MCF 10A (cell line): ENCODE data around the gene HLA-E. TPM values are rescaled to one million over a fixed set of nuclear protein-coding genes. Genes with fewer than 3 reads are reported as not detected.
A peak's percentile ranks its signal among the peaks of the same experiment; 100 is the strongest.
"Not testable (repeated sequence)": the region's sequence is repeated elsewhere in the genome, so short reads cannot be mapped to it uniquely, and the experiment has no call there.

Experiments used
- BruUV-seq: library from RNA; stranded (reverse); fragments of 400-500 nt; replicated peaks from 2 replicates; lab custom pipeline; 2021; lab: Mats Ljungman, UMichigan
- CTCF ChIA-PET: fragments of 300-600 bp; sonication (Branson Sonifier 250); formaldehyde crosslinking; extraction: SDS; loops from one replicate; lab custom pipeline; 2021; ENCODE audit warnings: antibody characterized with exemption, inconsistent platforms; lab: Yijun Ruan, JAX
- POLR2A ChIA-PET: fragments of 300-600, 350-650 bp; sonication (Branson Sonifier 250); formaldehyde crosslinking; extraction: SDS; loops from one replicate; lab custom pipeline; 2020; ENCODE audit warnings: antibody characterized with exemption, inconsistent platforms; lab: Yijun Ruan, JAX
- DNase-seq: peaks from one replicate; pipeline ENCODE4 v3.0.0-alpha.2; 2018; ENCODE audit not compliant: unreplicated experiment
- H3K27ac Mint-ChIP-seq: one replicate; pipeline ENCODE4 v1.8.0; 2022; ENCODE audit warnings: mild to moderate bottlenecking, low read depth, mixed read lengths; ENCODE audit not compliant: unreplicated experiment
- H3K27me3 Mint-ChIP-seq: one replicate; pipeline ENCODE4 v1.8.0; 2022; ENCODE audit warnings: mixed read lengths; ENCODE audit not compliant: insufficient read depth, unreplicated experiment
- H3K36me3 Mint-ChIP-seq: one replicate; pipeline ENCODE4 v1.8.0; 2022; ENCODE audit warnings: mild to moderate bottlenecking, moderate library complexity, mixed read lengths; ENCODE audit not compliant: insufficient read depth, unreplicated experiment
- H3K4me1 Mint-ChIP-seq: one replicate; pipeline ENCODE4 v1.8.0; 2022; ENCODE audit warnings: mixed read lengths; ENCODE audit not compliant: insufficient read depth, unreplicated experiment
- H3K4me3 Mint-ChIP-seq: one replicate; pipeline ENCODE4 v1.8.0; 2022; ENCODE audit warnings: mild to moderate bottlenecking, moderate library complexity, mixed read lengths; ENCODE audit not compliant: unreplicated experiment
- H3K9me3 Mint-ChIP-seq: one replicate; pipeline ENCODE4 v1.8.0; 2022; ENCODE audit warnings: mixed read lengths; ENCODE audit not compliant: unreplicated experiment
- CTCF ChIP-seq: fragments of 200-600 bp; IDR thresholded peaks from one replicate; pipeline ENCODE4 v1.8.0; 2022; ENCODE audit warnings: antibody characterized with exemption, mild to moderate bottlenecking; ENCODE audit not compliant: unreplicated experiment
- intact Hi-C: fragments of 100-400 bp; cut with micrococcal nuclease; formaldehyde crosslinking; loops from 2 replicates; pipeline ENCODE4 v1.14.1; 2022
- total RNA-seq: library from RNA; stranded (reverse); gene quantifications from 2 replicates; pipeline ENCODE4 v1.2.3, GENCODE V29; 2022

HLA-E gene
- total RNA-seq, 1 experiment from 2014 or later, result 83.6 TPM

DNA sequence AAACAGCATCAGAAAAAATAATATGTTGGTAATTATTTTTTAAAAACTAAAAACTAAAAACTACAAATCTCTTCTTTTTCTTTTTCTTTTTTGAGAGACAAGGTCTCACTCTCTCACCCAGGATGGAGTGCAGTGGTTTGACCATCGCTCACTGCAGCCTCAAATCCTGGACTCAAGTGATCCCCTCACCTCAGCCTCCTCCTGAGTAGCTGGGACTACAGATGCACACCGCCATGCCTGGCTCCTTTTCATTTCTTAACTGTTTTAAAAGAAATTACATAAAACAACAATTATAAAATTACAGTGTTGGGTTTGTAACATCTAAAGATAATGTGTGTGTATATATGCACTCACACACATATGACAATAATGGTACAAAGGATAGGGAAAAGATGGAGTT, 24.1 kb downstream of the HLA-E start:
- BruUV-seq, result no TSS peak
- Mint-ChIP-seq H3K27me3 (no peaks in the 10 kb centered on the region), H3K4me1 (no peaks in the 10 kb centered on the region), H3K4me3 (no peak overlapping the region), H3K9me3 (no peaks in the 10 kb centered on the region), H3K36me3 (no peaks in the 10 kb centered on the region), H3K27ac (no peak overlapping the region)
- TF ChIP-seq CTCF, result no peak
- ChIA-PET CTCF (interaction anchor here (1.0 to 2.3 kb wide), 3 partner anchors 19 to 28 kb away, joined by 6 to 9 read pairs (median 6); no protein-coding TSS in a partner anchor), POLR2A (interaction anchor here (0.8 to 0.9 kb wide), 2 partner anchors 11 to 16 kb away, joined by 3 read pairs; no protein-coding TSS in a partner anchor)
- intact Hi-C loops, result no loop called here
- no peak for DNase-seq

DNA sequence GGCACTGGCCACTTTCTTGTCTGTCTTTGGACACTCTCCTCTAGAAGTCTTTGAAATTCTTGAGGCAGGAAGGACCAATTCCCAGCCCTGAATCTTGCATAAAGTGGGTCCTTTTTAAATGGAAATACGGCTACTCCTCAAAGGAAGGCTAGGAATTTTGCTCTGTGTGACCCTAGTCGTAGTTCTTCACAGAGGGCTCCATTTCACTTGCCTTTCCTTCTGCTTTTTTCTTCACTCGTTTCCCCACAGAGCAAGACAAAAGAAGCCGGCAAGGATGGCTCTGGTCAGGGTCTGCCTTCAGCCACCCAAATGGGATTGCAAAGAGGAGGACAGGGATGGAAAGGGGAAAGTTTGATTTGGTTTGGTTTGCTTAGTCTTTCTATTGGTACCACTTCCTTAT, 25.8 kb downstream of the HLA-E start:
- ChIA-PET CTCF (interaction anchor here (2.3 kb wide), 1 partner anchor 17 kb away, joined by 9 read pairs; no protein-coding TSS in a partner anchor), POLR2A (interaction anchor here (3.6 kb wide), 1 partner anchor 13 kb away, joined by 19 read pairs; no protein-coding TSS in a partner anchor)
- no peak for TF ChIP-seq CTCF
- H3K27ac Mint-ChIP-seq, result no peak overlapping the region
- H3K9me3 Mint-ChIP-seq, result no peaks in the 10 kb centered on the region
- no peak for DNase-seq
- no peaks in the 10 kb centered on the region for H3K4me1 Mint-ChIP-seq
- intact Hi-C loops, result no loop called here
- no peaks in the 10 kb centered on the region for H3K27me3 Mint-ChIP-seq
- H3K4me3 Mint-ChIP-seq, result no peak overlapping the region
- BruUV-seq, result no TSS peak
- no peaks in the 10 kb centered on the region for H3K36me3 Mint-ChIP-seq

- BruUV-seq, result TSS peak; percentile 95
- intact Hi-C loops, result loop anchor here (2.0 kb wide), 1 partner anchor 19 kb away; no protein-coding TSS in a partner anchor
- POLR2A ChIA-PET, result interaction anchor here (0.6 to 3.6 kb wide), 16 partner anchors 12 to 390 kb away, joined by 3 to 19 read pairs (median 4); partner anchors contain the start of gene MRPS18B
These were observed 26.8 kb downstream of the HLA-E start for GRCh38 chr6:30515944-30516753.

DNA sequence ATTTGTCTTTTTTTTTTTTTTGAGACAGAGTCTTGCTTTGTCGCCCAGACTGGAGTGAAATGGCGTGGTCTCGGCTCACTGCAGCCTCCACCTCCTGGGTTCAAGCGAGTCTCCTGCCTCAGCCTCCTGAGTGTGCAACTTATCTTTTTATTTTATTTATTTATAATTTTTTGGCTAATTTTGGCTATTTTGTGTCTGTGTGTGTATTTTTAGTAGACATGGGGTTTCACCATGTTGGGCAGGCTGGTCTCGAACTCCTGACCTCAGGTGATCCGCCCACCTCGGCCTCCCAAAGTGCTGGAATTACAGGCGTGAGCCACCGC, 27.4 kb downstream of the HLA-E start:
- H3K27me3 Mint-ChIP-seq, DNase-seq, H3K36me3 Mint-ChIP-seq, H3K9me3 Mint-ChIP-seq, H3K4me1 Mint-ChIP-seq, BruUV-seq: not testable (repeated sequence)
- H3K27ac Mint-ChIP-seq, result peak overlapping the region; percentile 98
- CTCF ChIA-PET, result interaction anchor here (1.2 to 2.6 kb wide), 2 partner anchors 15 to 25 kb away, joined by 4 to 7 read pairs; no protein-coding TSS in a partner anchor
- H3K4me3 Mint-ChIP-seq, result peak overlapping the region; percentile 75
- POLR2A ChIA-PET, result interaction anchor here (0.6 to 3.6 kb wide), 16 partner anchors 11 to 389 kb away, joined by 3 to 19 read pairs (median 4); partner anchors contain the start of gene MRPS18B
- intact Hi-C loops, result loop anchor here (2.0 kb wide), 1 partner anchor 20 kb away; no protein-coding TSS in a partner anchor

More at GRCh38 chr6:30515944-30516753, 26.8 kb downstream of the HLA-E start:
- H3K9me3 Mint-ChIP-seq, result no peaks in the 10 kb centered on the region
- DNase-seq, result peak; percentile 95
- H3K36me3 Mint-ChIP-seq, result no peaks in the 10 kb centered on the region
- CTCF ChIA-PET, result interaction anchor here (1.2 to 2.6 kb wide), 3 partner anchors 16 to 25 kb away, joined by 4 to 9 read pairs (median 7); no protein-coding TSS in a partner anchor
- H3K27me3 Mint-ChIP-seq, result no peaks in the 10 kb centered on the region
- no peak for TF ChIP-seq CTCF
- peak overlapping the region; percentile 75 for H3K4me3 Mint-ChIP-seq
- H3K4me1 Mint-ChIP-seq, result peaks cover 5% of the 10 kb centered on the region
- H3K27ac Mint-ChIP-seq, result peak overlapping the region; percentile 98

- H3K9me3 Mint-ChIP-seq, DNase-seq, H3K27me3 Mint-ChIP-seq, H3K36me3 Mint-ChIP-seq, H3K4me3 Mint-ChIP-seq, H3K27ac Mint-ChIP-seq, BruUV-seq: not testable (repeated sequence)
- intact Hi-C loops, result loop anchor here (2.0 kb wide), 1 partner anchor 21 kb away; no protein-coding TSS in a partner anchor
- ChIA-PET CTCF (interaction anchor here (0.7 to 2.6 kb wide), 5 partner anchors 10 to 35 kb away, joined by 4 to 7 read pairs (median 5); no protein-coding TSS in a partner anchor), POLR2A (interaction anchor here (0.7 to 3.6 kb wide), 6 partner anchors 10 to 34 kb away, joined by 3 to 19 read pairs (median 6); no protein-coding TSS in a partner anchor)
- peaks cover 12% of the 10 kb centered on the region for H3K4me1 Mint-ChIP-seq
These were observed 28.6 kb downstream of the HLA-E start for GRCh38 chr6:30517767-30518504.
